AG20443 (cell line): ENCODE data around the gene ME2.
"Not testable (repeated sequence)": the region's sequence is repeated elsewhere in the genome, so short reads cannot be mapped to it uniquely, and the experiment has no call there.

Source experiments
- DNase-seq: peaks from one replicate; pipeline ENCODE4 v3.0.0; 2012; ENCODE audit warnings: low spot score, mixed read lengths

The ME2 gene

GRCh38 chr18:50861617-50862016, 17.3 kb upstream of the ME2 start:
- no peak for DNase-seq

DNA sequence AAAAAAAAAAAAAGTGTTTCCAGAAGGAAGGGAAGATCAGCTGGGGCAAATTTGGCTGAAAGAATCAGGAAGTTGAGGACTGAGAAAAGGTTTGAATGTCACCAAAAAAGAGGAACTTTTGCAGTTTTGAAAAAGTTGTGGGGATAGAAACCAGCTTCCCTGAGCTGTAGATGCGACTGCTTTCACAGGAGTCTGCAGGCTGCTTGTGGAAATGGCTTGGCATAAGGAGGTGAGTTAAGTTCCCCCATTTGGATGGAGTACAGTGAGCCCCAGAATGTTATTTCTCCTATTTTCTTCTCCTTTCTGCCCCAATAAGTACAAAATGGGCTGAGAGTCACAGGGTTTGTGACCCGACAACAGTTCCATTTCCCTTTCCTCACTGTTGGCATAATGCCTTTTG, 16.5 kb upstream of the ME2 start:
- DNase-seq, result no peak

- DNase-seq, result no peak
These were observed 15.0 kb upstream of the ME2 start for GRCh38 chr18:50863840-50864375.

GRCh38 chr18:50866765-50867164, 12.2 kb upstream of the ME2 start:
- DNase-seq, result no peak

DNA sequence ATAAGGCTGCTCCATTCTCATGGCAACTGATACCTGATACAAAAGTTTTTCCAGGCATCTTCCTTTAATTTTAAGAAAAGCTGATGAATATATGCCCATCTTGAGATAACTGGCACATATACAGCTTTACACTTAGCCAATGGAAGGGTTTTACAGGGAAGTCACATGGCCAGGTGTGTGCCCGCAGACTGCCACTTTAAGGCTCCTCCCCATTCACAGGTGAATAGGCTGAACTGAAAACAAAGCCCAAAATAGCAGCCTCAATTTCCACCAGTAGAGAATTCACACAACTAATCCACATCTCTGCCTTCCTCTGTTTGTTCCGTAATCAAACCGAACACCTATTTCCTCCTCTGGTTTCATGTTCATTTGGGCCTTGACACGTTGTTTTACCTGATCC, 9.8 kb upstream of the ME2 start:
- no peak for DNase-seq

DNA sequence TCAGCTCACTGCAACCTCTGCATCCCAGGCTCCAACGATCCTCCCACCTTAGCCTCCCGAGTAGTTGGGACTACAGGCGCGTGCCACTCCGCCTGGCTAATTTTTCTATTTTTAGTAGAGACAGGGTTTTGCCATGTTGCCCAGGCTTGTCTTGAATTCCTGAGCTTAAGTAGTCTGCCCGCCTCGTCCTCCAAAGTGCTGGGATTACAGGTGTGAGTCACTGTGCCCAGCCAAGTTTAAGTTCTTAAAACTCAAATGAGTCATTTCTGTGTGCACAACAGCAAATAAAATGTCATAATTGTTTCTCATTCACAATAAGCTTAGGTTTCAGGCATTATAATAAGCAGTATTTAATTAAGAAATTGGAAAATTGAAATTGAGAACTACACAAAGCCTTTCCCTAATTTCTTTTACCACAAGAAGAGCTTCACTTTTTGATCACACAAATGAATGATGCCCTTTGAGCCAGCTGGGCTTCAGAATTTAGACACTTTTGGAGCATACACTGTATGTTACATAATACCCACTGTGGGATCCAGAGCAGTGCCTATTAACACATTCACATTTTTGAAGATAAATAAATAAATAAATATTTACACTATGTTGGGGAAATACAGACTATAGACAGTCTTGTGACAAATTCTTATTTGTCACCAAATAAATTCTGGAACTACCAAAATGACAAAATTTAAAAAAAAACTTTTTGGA, 8.6 kb upstream of the ME2 start:
- DNase-seq, result no peak

DNA sequence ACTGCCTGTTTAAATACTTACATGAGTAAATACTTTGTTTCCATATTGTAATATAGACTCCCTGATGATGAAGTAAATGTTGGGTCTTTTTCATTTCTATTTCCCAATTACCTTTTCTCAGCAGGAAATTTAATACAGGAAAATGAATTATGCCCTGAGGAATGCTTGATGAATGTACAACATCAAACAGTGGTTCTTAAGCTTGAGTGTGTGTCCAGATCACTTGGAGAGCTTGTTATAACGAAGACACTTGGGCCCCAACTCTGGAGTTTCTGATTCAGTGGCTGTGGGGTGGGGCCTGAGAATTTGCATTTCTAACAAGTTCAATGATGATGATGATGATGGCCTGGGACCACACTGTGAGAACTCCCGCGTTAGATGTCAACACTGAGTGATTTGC, 7.1 kb upstream of the ME2 start:
- DNase-seq, result no peak

DNA sequence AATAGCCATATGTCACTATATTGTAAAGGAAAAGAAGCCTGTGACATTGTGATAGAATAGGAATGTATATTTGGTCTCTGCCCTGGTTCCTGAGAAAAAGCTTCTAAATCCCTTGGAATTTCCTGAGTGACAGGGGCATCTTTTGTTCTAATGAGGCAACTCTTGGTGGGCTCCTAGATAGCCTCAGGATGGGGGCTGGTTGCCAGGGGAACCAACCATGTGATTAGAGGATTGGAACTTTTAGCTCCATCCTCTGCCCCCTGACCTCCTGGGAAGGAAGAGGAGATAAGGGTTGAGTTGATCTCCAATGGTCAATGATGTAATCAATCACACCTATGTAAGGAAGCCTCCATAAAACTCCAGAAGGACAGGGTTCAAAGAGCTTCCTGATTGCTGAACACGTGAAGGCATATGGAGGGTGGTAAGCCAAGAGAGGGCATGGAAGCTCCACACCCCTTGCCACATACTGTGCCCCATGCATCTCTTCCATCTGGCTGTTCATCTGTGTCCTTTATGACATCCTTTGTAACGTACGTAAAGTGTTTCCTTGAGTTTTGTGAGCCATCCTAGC, 2.9 kb upstream of the ME2 start:
- DNase-seq, result no peak

GRCh38 chr18:50877545-50878265, 1.2 kb upstream of the ME2 start:
- no peak for DNase-seq

DNA sequence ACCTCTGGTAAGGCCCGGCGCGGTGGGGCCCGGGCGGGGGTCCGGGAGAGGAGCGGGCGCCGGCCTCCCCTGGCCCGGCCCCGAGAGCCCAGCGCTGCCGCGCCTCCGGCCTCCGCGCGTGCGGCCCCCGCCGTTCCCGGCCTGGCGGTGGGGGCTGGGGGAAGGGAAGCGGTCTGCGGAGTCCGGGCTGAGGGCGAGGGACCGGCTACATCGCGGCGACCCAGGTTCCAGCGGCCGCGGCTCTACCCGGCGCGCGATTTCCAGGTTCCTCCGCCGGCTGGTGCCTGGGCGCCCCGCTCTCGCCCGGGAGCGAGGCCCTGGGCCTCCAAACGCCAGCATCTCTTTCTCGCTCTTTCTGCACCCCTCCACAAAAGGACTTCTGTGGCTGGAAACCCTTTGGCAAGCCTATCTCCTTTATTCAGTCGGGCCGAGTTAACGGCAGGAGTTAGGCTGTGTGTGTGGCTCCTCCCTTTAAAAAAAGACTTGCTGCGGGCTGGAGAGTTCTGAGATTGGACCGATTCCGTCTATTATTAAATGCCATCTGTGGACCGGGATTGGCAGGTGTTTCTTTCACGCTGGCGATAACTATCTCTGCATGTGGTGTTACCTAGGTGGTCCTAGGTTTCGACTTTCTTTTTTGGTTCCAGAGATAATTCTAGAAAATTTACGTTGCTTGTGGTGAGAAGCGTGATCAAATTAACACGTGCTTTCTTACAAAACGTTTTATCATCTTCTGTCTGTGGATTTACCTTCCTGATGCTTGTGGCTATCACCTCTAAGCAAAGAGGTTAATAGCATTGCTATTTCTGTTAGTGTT, 592 bp downstream of the ME2 start:
- peak; percentile 62 for DNase-seq

- no peak for DNase-seq
These were observed 1.2 kb downstream of the ME2 start for GRCh38 chr18:50880119-50880465.

DNA sequence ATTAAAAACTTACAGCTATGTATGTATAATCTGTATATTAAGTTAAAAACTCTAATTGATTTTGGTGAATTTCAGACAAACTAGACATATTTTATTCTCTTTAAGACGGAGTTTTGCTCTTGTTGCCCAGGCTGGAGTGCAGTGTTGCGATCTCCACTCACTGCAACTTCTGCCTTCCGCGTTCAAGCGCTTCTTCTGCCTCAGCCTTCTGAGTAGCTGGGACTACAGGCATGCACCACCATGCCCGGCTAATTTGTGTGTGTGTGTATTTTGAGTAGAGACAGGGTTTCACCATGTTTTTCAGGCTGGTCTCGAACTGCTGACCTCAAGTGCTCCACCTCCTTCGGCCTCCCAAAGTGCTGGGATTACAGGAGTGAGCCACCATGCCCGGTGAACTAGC, 2.0 kb downstream of the ME2 start:
- not testable (repeated sequence) for DNase-seq

- no peak for DNase-seq
These were observed 8.0 kb downstream of the ME2 start for GRCh38 chr18:50886929-50887328.

DNA sequence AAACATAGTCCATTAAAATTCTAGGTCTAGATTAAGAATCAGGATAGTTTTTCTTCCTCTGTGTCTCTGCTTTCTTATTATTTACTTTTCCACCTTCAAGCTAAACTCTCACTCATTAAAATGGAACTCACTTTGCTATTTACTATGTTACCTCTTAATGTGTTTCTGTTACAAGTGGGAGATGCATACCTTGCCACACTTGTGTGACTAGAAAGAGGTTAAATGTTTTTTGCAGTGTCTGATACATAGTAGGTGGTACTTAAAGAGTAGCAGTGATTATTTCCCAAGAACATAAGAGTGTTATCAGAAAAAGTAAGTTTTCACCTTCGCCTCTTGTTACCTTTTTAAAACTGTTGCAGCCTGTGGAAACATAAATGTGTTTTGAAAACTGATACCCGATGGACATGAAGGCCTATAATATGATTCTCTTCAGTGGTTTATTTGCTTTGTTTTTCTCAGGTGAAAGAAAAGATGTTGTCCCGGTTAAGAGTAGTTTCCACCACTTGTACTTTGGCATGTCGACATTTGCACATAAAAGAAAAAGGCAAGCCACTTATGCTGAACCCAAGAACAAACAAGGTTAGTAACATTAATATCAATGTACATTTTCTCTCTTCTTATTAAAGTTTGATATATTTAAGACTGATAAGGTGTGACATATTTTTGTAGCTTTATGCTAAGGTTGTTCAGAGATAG, 16.6 kb downstream of the ME2 start:
- no peak for DNase-seq

- DNase-seq, result no peak
These were observed 17.2 kb downstream of the ME2 start for GRCh38 chr18:50896093-50896492.

- no peak for DNase-seq
These were observed 20.0 kb downstream of the ME2 start for GRCh38 chr18:50898919-50899318.

DNA sequence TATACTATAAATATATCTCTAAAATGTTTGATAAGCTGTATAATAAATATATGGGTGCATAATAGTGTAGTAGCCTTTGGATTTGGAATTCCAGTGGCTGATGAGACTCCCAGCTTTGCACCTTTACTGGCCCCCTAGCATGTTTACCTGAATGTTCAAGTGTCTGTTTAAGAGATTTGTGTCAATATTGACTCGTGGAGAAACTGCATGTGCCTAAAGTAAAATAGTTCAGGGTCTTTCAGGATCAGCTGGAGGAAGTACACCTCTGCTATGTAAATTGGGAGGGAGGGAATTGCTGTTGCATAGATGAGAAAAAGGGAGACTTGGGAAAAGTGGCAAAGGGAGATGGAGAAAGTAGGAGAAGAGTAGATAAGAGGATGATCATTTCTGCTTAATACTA, 23.9 kb downstream of the ME2 start:
- DNase-seq, result no peak

- no peak for DNase-seq
These were observed 27.9 kb downstream of the ME2 start for GRCh38 chr18:50906843-50907242.

- no peak for DNase-seq
These were observed 30.3 kb downstream of the ME2 start for GRCh38 chr18:50909261-50909660.

GRCh38 chr18:50911006-50911405, 32.1 kb downstream of the ME2 start:
- no peak for DNase-seq

DNA sequence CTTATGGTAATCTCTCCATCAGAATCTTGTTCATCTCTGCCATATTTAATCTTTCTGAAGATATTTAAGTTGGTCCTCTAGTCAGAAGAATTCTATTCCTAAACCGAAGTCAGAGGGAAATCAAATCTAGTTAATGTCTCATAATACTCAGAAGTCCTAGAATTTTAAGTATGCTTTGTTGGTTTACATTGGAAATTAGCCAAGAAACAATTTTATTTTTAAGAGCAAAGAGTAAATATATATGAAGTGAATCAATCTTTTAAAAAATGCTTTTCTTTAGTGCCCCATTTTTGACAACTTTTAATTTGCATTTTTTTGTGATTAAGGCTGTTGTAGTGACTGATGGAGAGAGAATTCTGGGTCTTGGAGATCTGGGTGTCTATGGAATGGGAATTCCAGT, 38.1 kb downstream of the ME2 start:
- DNase-seq, result no peak

DNA sequence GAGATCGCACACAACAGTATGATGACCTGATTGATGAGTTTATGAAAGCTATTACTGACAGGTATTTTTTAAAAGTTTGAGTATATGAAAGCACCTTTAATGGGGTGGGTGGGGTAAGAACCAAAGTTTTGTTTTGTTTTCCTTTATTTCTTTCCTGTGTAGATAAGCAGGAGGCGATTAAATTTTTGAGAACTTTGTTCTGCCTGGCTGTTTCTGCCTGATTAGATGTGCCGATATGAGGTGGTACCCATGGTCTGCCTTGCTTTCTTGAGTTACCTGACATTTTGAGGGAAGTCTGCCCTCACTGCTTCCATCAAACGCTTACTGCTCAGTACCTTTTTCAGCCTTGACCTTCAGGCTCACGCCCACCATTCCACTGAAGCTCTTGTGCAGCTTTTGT, 39.2 kb downstream of the ME2 start:
- no peak for DNase-seq
